Tibial nerve (tissue), 4 donors: ENCODE data around the gene PTPN3.

ENCODE experiments used
- EP300 ChIP-seq, 2 donors: sonication (generic); formaldehyde crosslinking; IDR thresholded peaks; one replicate each; pipeline ENCODE4 v1.6.1; 2017; ENCODE audit warnings: antibody characterized with exemption in 2 of 2, mild to moderate bottlenecking in 1 of 2
- POLR2A ChIP-seq, 2 donors: fragments of 450-650 bp; IDR thresholded peaks; one replicate each; pipeline ENCODE4 v1.6.1; 2017; ENCODE audit warnings: antibody characterized with exemption in 2 of 2, mild to moderate bottlenecking in 2 of 2, moderate library complexity in 2 of 2
- TF ChIP-seq, protein P1 (sequence below), 5 experiments: fragments of 200-600 bp in 3 of 5; fragments of 450-650 bp in 2 of 5; sonication (generic) in 3 of 5; IDR thresholded peaks; one replicate each; pipeline ENCODE4 v1.5.1; 2016 to 2019; ENCODE audit warnings: antibody characterized with exemption in 5 of 5, mild to moderate bottlenecking in 3 of 5, moderate library complexity in 2 of 5

DNA sequence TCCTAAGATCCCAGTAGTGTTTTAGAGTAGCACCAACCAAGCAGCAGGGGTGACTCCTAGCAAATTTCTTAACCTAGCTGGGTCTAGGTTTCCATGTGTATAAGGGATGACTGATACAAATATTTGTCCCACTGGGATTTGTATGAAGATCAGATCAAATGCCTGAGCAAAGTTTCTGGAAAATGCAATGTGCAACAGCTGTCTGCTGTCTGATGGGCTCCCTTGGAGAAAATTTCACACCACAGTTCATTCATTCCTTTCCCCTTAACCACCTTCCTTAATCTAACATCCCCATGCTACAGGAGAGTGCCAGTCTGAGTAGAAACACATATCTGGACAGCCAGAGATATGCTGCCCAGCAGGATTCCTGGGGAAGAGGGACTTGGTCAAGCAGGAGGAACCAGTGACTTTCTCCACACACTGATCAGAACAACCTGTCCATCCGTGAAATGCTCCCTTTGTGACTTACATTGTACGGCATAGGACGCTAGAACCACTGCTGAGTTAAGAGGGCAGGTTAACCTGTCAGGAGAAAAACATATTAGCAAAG is 53.3 kb downstream of the PTPN3 start:
- TF ChIP-seq, protein P1, sequence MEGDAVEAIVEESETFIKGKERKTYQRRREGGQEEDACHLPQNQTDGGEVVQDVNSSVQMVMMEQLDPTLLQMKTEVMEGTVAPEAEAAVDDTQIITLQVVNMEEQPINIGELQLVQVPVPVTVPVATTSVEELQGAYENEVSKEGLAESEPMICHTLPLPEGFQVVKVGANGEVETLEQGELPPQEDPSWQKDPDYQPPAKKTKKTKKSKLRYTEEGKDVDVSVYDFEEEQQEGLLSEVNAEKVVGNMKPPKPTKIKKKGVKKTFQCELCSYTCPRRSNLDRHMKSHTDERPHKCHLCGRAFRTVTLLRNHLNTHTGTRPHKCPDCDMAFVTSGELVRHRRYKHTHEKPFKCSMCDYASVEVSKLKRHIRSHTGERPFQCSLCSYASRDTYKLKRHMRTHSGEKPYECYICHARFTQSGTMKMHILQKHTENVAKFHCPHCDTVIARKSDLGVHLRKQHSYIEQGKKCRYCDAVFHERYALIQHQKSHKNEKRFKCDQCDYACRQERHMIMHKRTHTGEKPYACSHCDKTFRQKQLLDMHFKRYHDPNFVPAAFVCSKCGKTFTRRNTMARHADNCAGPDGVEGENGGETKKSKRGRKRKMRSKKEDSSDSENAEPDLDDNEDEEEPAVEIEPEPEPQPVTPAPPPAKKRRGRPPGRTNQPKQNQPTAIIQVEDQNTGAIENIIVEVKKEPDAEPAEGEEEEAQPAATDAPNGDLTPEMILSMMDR (IDR thresholded peaks at IDR 0.05) = no peak
- TF ChIP-seq POLR2A (IDR thresholded peaks at IDR 0.05) (no peak), EP300 (IDR thresholded peaks at IDR 0.05) (no peak)
